Activated T-helper 2 cell treated with anti-CD3 and anti-CD28 coated beads, Interferon-gamma antibody, Interleukin-2, Interleukin-4, amounts not matched to agents 10 μg/mL and 5 μg/mL and 100 μg/mL, durations not matched to agents 14 hours and 24 hours and 36 hours (primary cell): ENCODE results near the gene INSIG2. TPM values are rescaled to one million over a fixed set of nuclear protein-coding genes. Genes with fewer than 3 reads are reported as not detected.

Experiments used
- DNase-seq: peaks from one replicate; pipeline ENCODE4 v3.0.0; 2021; ENCODE audit warnings: low spot score
- H3K27ac Mint-ChIP-seq: one replicate; pipeline ENCODE4 v1.8.0; 2021; ENCODE audit warnings: mixed read lengths
- H3K27me3 Mint-ChIP-seq: one replicate; pipeline ENCODE4 v1.8.0; 2021; ENCODE audit warnings: low read depth, mixed read lengths
- H3K36me3 Mint-ChIP-seq: one replicate; pipeline ENCODE4 v1.8.0; 2021; ENCODE audit warnings: low read depth, mixed read lengths
- H3K4me1 Mint-ChIP-seq: one replicate; pipeline ENCODE4 v1.8.0; 2021; ENCODE audit warnings: low read depth, mixed read lengths
- H3K4me3 Mint-ChIP-seq: one replicate; pipeline ENCODE4 v1.8.0; 2021; ENCODE audit warnings: low read depth, mild to moderate bottlenecking, moderate library complexity, mixed read lengths
- H3K9me3 Mint-ChIP-seq: one replicate; pipeline ENCODE4 v1.8.0; 2021; ENCODE audit warnings: mixed read lengths
- intact Hi-C: fragments of 100-400 bp; cut with micrococcal nuclease; formaldehyde crosslinking; loops from one replicate; pipeline ENCODE4 v1.15.1; 2023
- total RNA-seq: library from RNA; stranded (reverse); gene quantifications from 2 replicates; pipeline ENCODE4 v1.2.3, GENCODE V29; 2022

Gene INSIG2
- 48.4 and 51.6 TPM in 2 replicates for total RNA-seq

DNA sequence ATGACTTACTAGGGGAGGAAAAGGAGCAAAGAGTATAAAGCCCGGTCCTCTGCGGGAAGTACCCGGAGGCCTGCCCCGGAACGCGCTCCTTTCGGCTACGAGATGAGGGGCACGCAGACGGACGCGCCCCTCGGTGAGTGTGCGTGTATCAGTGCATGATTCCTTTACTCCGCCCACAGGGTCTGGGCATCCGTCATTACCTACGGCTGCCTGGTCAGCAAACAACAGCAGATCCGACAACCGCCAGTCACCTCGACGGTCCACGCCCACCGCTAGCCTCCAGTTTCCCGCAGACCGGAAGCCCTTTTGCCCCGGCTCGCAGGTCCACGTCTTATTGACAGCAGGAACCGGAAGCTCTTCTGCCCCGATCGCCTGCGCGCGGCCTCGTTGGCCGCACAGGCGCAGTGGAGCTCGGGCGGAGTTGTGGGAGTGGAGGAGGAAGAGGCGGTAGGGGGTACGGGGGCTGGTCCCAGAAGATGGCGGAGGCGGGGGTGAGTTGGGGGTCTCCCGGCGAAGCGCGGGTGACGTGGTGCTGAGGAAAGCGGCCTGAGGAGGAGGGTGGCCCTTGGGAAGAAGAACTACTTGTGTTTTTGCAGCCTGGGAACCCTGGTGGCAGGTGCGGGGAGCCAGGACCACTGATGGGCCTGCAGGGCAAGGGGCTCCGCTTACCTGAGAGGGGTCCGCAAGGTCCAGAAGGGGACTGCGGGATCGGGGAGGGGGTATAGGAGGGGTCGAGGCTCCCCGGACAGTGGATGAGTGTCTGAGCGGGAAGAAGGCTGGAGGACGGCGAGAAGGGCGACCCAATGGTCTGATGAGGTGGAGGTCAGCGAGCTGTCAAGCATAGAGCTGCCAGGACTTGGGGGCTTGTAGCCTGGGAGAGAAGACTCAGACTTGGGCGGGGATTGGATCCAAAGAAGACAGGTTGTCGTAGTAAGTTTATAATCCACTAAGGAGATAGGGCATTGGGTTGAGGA is at the start of gene INSIG2:
Gene INSIG2 (plus strand): TSS at position 421 of the 974 bp plus-strand sequence. CDS start 8,086 bp downstream, outside the sequence.
- H3K4me1 Mint-ChIP-seq = peaks cover 17% of the 10 kb centered on the region
- no peaks in the 10 kb centered on the region for H3K9me3 Mint-ChIP-seq
- H3K27me3 Mint-ChIP-seq = peaks cover 12% of the 10 kb centered on the region
- peak within 1 kb of the TSS; percentile 92 for H3K27ac Mint-ChIP-seq
- peak; percentile 91 for DNase-seq
- H3K4me3 Mint-ChIP-seq = peak within 1 kb of the TSS; percentile 93
- intact Hi-C loops = loop anchor here (1.0 to 2.0 kb wide), 8 partner anchors 16 to 274 kb away; partner anchors contain the start of genes CCDC93 and DDX18
- peaks cover 6% of the 10 kb centered on the region for H3K36me3 Mint-ChIP-seq

DNA sequence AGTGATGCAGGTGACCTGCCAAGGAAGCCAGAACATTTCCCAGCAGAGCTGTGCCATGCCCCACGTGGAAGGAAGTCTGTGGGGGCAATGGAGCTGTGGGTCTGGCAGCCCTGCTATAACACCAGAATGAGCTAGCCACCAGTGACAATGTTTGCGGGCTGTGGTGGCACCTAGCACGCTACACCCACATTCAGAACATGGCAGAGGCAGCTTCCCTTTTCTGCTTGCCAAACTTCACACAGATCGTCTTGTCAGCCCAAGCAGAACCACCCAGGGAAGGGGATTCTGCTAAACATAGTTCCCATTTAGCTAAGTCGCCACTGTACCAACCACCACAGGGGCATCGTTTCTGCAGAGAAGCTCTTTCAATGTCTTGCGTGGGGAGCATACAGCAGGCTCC is 47.4 kb upstream of the INSIG2 start:
- DNase-seq = no peak
- peaks cover 9% of the 10 kb centered on the region for H3K9me3 Mint-ChIP-seq
- intact Hi-C loops = no loop called here
- no peaks in the 10 kb centered on the region for H3K36me3 Mint-ChIP-seq
- no peak overlapping the region for H3K4me3 Mint-ChIP-seq
- H3K27ac Mint-ChIP-seq = no peak overlapping the region
- H3K27me3 Mint-ChIP-seq = peaks cover 27% of the 10 kb centered on the region
- H3K4me1 Mint-ChIP-seq = no peaks in the 10 kb centered on the region

DNA sequence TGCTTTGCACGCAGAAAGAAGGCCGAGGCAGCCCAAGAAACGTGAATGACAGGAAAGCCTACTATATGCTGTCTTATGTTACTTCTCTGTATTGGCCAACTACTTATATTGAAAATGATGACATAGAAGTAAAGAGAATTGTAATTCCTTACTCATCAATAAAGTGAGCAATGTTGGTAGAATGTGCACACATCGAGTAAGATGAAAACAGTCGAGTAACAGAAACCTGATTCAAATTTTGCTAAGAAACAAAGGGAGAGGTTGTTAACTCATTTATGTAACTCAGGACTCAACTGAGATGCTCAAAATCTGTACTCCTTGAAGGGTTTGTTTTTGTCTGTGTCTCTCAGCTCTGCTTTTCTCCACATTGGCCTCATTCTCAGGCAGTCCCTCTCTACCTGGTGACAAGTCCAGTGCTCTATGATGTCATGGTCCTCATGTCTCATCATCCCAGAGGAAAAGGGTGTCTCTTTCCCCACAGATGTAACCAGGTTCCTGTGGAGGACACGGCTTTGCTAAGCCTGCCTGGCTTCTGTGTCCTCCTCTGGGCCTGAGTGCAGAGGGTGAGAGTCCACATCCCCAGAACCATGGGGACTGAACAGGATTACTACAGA is 44.1 kb upstream of the INSIG2 start:
- Mint-ChIP-seq H3K27ac (peak overlapping the region; percentile 6), H3K27me3 (peaks cover 29% of the 10 kb centered on the region), H3K4me1 (peaks cover 6% of the 10 kb centered on the region), H3K4me3 (no peak overlapping the region), H3K36me3 (no peaks in the 10 kb centered on the region), H3K9me3 (no peaks in the 10 kb centered on the region)
- intact Hi-C loops = no loop called here
- no peak for DNase-seq

DNA sequence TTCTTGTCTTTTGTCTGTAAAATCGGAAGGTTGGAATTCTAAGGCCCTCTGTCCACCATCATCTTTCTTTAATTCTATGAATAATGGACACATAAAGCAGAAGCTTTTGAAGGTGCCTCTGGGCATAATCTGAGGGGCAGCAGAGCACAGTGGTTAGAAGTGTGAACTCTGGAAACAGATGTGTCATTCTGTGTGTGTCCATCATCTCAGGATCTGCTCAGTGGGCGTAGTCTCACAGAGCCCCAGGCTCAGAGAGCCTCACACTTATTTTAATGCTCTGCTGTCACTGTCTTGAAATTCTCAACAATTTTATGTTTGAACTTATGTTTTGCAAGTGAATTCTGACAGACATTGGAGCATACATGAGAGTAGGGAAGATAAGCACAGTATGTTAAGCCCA is 43.4 kb upstream of the INSIG2 start:
- H3K27me3 Mint-ChIP-seq = peaks cover 28% of the 10 kb centered on the region
- H3K4me3 Mint-ChIP-seq = no peak overlapping the region
- DNase-seq = no peak
- H3K36me3 Mint-ChIP-seq = no peaks in the 10 kb centered on the region
- no peak overlapping the region for H3K27ac Mint-ChIP-seq
- no peaks in the 10 kb centered on the region for H3K9me3 Mint-ChIP-seq
- H3K4me1 Mint-ChIP-seq = peaks cover 6% of the 10 kb centered on the region
- intact Hi-C loops = loop anchor here (5.0 kb wide), 2 partner anchors 157 to 177 kb away; no protein-coding TSS in a partner anchor

DNA sequence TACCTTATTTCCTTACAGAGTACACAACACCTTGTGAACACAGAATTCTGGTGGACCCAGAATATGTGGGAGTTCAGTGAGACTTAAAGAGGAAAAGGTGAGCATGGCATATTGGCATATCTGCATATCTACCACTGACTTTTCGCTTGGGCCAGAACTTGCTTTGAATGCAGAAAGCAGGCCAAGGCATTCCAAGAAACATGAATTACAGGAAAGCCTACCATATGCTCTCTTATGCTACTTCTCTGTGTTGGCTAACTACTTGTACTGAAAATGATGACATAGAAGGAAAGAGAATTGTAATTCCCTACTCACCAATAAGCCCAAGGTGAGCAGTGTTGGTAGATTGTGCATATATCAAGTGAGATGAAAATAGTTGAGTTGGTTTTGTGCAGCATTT is 43.0 kb upstream of the INSIG2 start:
- Mint-ChIP-seq H3K9me3 (no peaks in the 10 kb centered on the region), H3K27me3 (peaks cover 32% of the 10 kb centered on the region), H3K4me1 (peaks cover 9% of the 10 kb centered on the region), H3K36me3 (no peaks in the 10 kb centered on the region), H3K27ac (no peak overlapping the region), H3K4me3 (no peak overlapping the region)
- DNase-seq = no peak
- intact Hi-C loops = loop anchor here (5.0 kb wide), 2 partner anchors 157 to 177 kb away; no protein-coding TSS in a partner anchor

DNA sequence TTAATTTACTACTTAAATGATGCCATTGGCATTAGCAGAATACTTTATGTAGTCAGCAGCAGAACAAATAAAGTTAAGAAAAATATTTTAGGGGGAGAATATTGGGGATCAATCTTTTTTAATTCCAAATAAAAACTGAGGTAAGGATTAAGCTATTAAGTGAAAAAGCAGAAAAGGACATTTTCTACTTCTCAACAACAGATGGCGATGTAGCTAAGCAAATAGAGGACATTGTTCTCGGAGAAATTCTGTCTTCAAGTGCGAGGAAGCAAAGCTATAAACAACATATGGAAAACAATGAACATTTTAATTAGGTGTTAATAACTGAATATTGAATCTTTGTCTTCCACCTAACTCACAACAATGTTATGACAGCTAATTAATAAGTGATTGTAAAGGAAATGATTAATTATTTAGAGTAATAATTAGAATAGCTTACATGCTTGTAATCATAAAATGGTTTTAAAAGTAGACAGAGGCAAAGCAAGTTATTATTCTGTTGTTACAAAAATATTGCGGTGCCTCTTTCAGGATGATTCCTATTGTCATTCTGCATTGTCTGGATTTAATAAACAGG is 41.5 kb upstream of the INSIG2 start:
- no peak overlapping the region for H3K27ac Mint-ChIP-seq
- no peaks in the 10 kb centered on the region for H3K9me3 Mint-ChIP-seq
- no peak overlapping the region for H3K4me3 Mint-ChIP-seq
- H3K36me3 Mint-ChIP-seq = no peaks in the 10 kb centered on the region
- H3K4me1 Mint-ChIP-seq = peaks cover 9% of the 10 kb centered on the region
- H3K27me3 Mint-ChIP-seq = peaks cover 42% of the 10 kb centered on the region
- DNase-seq = no peak
- intact Hi-C loops = loop anchor here (2.0 to 5.0 kb wide), 4 partner anchors 14 to 176 kb away; partner anchors contain the start of gene INSIG2

DNA sequence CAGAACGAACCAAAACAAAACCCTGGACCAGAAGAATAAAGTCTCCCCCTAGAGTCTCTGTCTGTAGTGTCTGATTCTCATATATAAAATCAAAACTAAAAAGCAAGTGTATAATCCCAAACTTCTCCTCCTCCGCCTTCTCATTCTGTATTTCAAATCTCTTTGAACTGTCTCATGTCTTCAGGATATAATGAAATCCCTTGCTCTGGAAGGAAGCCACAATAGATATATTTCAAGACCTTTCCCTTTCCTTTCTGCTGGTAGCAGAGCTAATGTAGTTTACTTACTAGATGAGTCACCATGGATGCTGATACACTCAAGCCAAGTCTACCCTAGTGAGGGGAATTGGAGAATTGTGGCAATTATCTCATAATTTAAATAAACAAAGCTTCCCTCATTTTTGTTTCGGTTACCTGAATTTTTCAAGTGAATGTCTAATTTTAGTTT is 40.9 kb upstream of the INSIG2 start:
- intact Hi-C loops = loop anchor here (2.0 to 5.0 kb wide), 4 partner anchors 13 to 175 kb away; partner anchors contain the start of gene INSIG2
- Mint-ChIP-seq H3K9me3 (no peaks in the 10 kb centered on the region), H3K27me3 (peaks cover 45% of the 10 kb centered on the region), H3K36me3 (no peaks in the 10 kb centered on the region), H3K27ac (no peak overlapping the region), H3K4me1 (peaks cover 9% of the 10 kb centered on the region), H3K4me3 (no peak overlapping the region)
- no peak for DNase-seq

DNA sequence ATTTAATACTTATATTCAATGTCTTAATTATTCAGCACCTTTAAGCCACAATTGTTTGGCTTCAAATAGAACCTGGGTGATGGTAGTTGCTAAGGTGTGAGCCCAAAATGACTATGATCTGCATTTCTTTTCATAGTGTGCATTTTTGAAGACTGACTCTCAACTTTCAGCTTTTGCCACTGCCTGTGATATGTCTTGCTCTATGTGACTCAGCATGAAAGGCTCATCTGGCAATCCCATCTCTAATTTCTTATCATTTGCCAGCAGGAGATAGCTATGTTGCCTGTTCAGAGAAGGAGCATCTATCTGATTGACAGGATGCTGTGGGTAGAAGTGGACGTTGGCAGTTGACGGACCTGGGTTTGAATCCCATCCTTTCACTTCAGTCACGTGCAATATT is 39.9 kb upstream of the INSIG2 start:
- no peaks in the 10 kb centered on the region for H3K36me3 Mint-ChIP-seq
- H3K9me3 Mint-ChIP-seq = no peaks in the 10 kb centered on the region
- H3K4me1 Mint-ChIP-seq = peaks cover 9% of the 10 kb centered on the region

DNA sequence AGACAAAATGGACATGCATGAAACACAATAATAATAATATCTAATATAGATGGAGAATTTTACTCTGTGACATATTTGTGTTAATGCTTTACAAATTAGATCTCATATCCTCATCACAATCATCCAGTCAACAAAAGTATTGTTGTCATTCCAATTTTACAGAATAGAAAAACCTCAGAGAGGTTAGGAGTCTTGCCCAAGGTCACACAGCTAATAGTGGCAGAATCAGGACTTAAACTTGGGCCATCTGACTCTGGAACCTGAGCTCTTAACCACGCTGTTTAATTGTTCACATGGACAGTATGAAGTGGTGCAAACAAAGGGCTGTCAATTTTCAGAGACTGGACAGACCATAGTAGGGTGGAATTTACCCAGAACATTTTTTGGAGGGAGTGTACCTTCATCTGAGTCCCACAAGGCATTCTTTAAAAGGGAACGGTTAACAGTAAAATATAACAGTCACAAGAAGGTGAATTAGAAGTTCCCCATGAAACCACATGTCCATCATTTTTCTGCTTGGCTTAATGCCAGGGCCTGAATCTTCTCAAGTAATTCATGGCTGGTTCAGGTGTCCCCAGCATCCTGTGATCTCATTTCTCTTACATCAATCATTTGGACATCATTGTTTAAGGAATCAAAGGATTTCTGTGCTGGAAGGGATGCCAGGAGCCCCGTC is 39.0 kb upstream of the INSIG2 start:
- no peaks in the 10 kb centered on the region for H3K36me3 Mint-ChIP-seq
- peaks cover 50% of the 10 kb centered on the region for H3K27me3 Mint-ChIP-seq
- H3K27ac Mint-ChIP-seq = no peak overlapping the region
- H3K9me3 Mint-ChIP-seq = no peaks in the 10 kb centered on the region
- H3K4me1 Mint-ChIP-seq = peaks cover 9% of the 10 kb centered on the region
- intact Hi-C loops = loop anchor here (5.0 kb wide), 2 partner anchors 153 to 173 kb away; no protein-coding TSS in a partner anchor
- DNase-seq = no peak
- no peak overlapping the region for H3K4me3 Mint-ChIP-seq

More for the DNA sequence above, 39.9 kb upstream of the INSIG2 start:
- no peak overlapping the region for H3K27ac Mint-ChIP-seq
- DNase-seq = no peak
- peaks cover 50% of the 10 kb centered on the region for H3K27me3 Mint-ChIP-seq
- intact Hi-C loops = loop anchor here (5.0 kb wide), 2 partner anchors 154 to 174 kb away; no protein-coding TSS in a partner anchor
- H3K4me3 Mint-ChIP-seq = no peak overlapping the region

DNA sequence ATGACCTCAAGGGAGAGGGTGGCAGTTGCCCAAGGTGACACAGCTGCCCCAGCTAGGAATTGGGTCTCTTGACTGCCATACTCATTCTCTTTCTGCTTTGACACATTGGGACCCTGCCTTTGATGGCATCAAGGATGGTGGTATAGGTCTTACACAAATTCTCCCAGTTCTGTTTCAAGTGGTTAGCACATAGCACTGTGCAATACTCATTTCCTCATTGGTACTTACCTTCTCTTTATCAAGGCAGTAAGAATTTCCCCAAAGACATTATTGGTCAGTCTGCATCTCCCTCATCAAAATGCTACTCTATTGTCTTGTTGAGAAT is 38.5 kb upstream of the INSIG2 start:
- H3K4me3 Mint-ChIP-seq = no peak overlapping the region
- peaks cover 9% of the 10 kb centered on the region for H3K4me1 Mint-ChIP-seq
- intact Hi-C loops = loop anchor here (5.0 kb wide), 2 partner anchors 153 to 173 kb away; no protein-coding TSS in a partner anchor
- H3K9me3 Mint-ChIP-seq = no peaks in the 10 kb centered on the region
- no peak for DNase-seq
- H3K27ac Mint-ChIP-seq = no peak overlapping the region
- peaks cover 50% of the 10 kb centered on the region for H3K27me3 Mint-ChIP-seq
- H3K36me3 Mint-ChIP-seq = no peaks in the 10 kb centered on the region

DNA sequence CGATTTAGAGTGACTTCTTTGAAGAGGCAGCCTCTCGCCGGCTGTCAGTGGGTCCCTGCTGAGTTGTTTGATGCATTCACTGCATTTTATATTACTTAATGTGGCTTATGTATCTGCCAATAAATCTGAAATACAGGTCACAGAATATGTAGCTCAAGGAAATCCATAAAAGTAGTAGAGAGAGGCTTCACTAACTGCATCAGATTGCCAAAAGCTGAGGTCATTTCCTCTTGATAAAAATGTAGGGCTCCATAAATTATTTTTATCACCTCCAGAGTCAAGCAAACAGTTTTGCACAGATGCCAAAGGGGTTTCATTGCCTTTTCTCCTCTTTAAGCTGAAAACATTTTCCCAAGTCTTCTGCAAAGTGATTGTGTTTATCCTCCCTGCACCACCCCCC is 37.9 kb upstream of the INSIG2 start:
- DNase-seq = no peak
- Mint-ChIP-seq H3K27me3 (peaks cover 55% of the 10 kb centered on the region), H3K9me3 (no peaks in the 10 kb centered on the region), H3K4me1 (peaks cover 9% of the 10 kb centered on the region), H3K36me3 (no peaks in the 10 kb centered on the region), H3K27ac (no peak overlapping the region), H3K4me3 (no peak overlapping the region)
- intact Hi-C loops = no loop called here

DNA sequence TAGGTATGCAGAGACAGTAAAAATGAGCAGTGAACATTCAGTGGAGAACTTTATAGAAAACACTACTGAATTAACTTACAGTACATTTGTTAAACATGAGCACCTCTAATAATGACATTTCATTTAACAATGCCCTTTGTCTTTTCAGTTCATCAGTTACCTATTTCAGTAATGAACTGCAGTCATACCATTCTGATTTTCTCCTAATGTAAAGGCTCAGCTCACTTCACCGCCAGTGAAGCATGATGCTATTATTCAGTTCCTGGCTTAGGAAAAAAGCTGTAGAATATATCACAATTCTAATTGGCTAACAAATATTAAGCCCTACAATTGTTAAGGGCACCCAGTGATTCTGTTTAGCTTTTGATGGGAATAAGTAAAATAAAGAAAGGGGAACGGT is 37.3 kb upstream of the INSIG2 start:
- no peak overlapping the region for H3K27ac Mint-ChIP-seq
- peaks cover 58% of the 10 kb centered on the region for H3K27me3 Mint-ChIP-seq
- no peaks in the 10 kb centered on the region for H3K36me3 Mint-ChIP-seq
- no peak overlapping the region for H3K4me3 Mint-ChIP-seq
- intact Hi-C loops = no loop called here
- peaks cover 9% of the 10 kb centered on the region for H3K4me1 Mint-ChIP-seq
- DNase-seq = no peak
- no peaks in the 10 kb centered on the region for H3K9me3 Mint-ChIP-seq
